PC-3 (cell line): ENCODE measurements around the gene DPF3. TPM values are rescaled to one million over a fixed set of nuclear protein-coding genes. Genes with fewer than 3 reads are reported as not detected.

Experiments used
- ATAC-seq: fragments of 200-7000 bp; cut with Tn5 transposase; 2 replicates; pipeline ENCODE4 v1.9.1; 2020; ENCODE audit warnings: mild to moderate bottlenecking, moderate library complexity
- BruUV-seq: library from RNA; stranded (reverse); fragments of 400-500 nt; replicated peaks from 2 replicates; lab custom pipeline; 2021; lab: Mats Ljungman, UMichigan
- CTCF ChIA-PET: fragments of 300-600 bp; sonication (Branson Sonifier 250); formaldehyde crosslinking; loops from one replicate; lab custom pipeline; 2022; ENCODE audit warnings: antibody characterized with exemption; lab: Charles Lee
- POLR2A ChIA-PET: fragments of 300-600 bp; sonication (Branson Sonifier 250); formaldehyde crosslinking; loops from one replicate; lab custom pipeline; 2022; ENCODE audit warnings: antibody characterized with exemption; ENCODE audit not compliant: unreplicated experiment; lab: Charles Lee
- DNase-seq: peaks from one replicate; pipeline ENCODE4 v3.0.0-alpha.2; 2015
- H2AFZ ChIP-seq: fragments of 300-600 bp; sonication (generic); 2 replicates; pipeline ENCODE4 v1.6.0; 2016; ENCODE audit warnings: antibody characterized with exemption, low read length
- H3F3A ChIP-seq: fragments of 300-600 bp; sonication (generic); one replicate; pipeline ENCODE4 v1.6.0; 2017; ENCODE audit warnings: antibody characterized with exemption, low read length, control low read depth, mild to moderate bottlenecking; ENCODE audit not compliant: unreplicated experiment
- H3K27ac ChIP-seq: fragments of 300-600 bp; sonication (generic); 2 replicates; pipeline ENCODE4 v1.5.1; 2016; ENCODE audit warnings: mild to moderate bottlenecking, low read length
- H3K27me3 ChIP-seq: fragments of 300-600 bp; sonication (generic); 2 replicates; pipeline ENCODE4 v1.6.1; 2016; ENCODE audit warnings: low read length, mixed read lengths
- H3K36me3 ChIP-seq: fragments of 300-600 bp; sonication (generic); 2 replicates; pipeline ENCODE4 v1.6.1; 2016; ENCODE audit warnings: low read depth, mixed run types, low read length, mixed read lengths
- H3K4me1 ChIP-seq: fragments of 300-600 bp; sonication (generic); 2 replicates; pipeline ENCODE4 v1.5.1; 2016; ENCODE audit warnings: low read length; ENCODE audit not compliant: insufficient read depth
- H3K4me2 ChIP-seq: fragments of 300-600 bp; sonication (generic); 2 replicates; pipeline ENCODE4 v1.6.0; 2016; ENCODE audit warnings: low read length
- H3K4me3 ChIP-seq: fragments of 300-600 bp; sonication (generic); 2 replicates; pipeline ENCODE4 v1.5.1; 2016; ENCODE audit warnings: mild to moderate bottlenecking, low read length, mixed read lengths
- H3K79me2 ChIP-seq: fragments of 300-600 bp; sonication (generic); 2 replicates; pipeline ENCODE4 v1.6.1; 2017; ENCODE audit warnings: low read length, mixed read lengths
- H3K9ac ChIP-seq: fragments of 300-600 bp; sonication (generic); 2 replicates; pipeline ENCODE4 v1.6.0; 2016; ENCODE audit warnings: mild to moderate bottlenecking, low read length
- H3K9me2 ChIP-seq: fragments of 300-600 bp; sonication (generic); replicated peaks from 2 replicates; pipeline ENCODE4 v1.6.1; 2016; ENCODE audit warnings: mixed run types, low read length, mixed read lengths
- H3K9me3 ChIP-seq: fragments of 300-600 bp; sonication (generic); 2 replicates; pipeline ENCODE4 v1.6.1; 2016; ENCODE audit warnings: low read length, mixed read lengths
- H4K20me1 ChIP-seq: fragments of 300-600 bp; sonication (generic); 2 replicates; pipeline ENCODE4 v1.6.1; 2016; ENCODE audit warnings: low read length, mixed read lengths
- CTCF ChIP-seq: fragments of 300-600 bp; sonication (generic); conservative IDR thresholded peaks from 2 replicates; pipeline ENCODE4 v1.5.1; 2017; ENCODE audit warnings: antibody characterized with exemption, low read depth, mild to moderate bottlenecking, low read length
- EZH2 ChIP-seq: fragments of 300-600 bp; sonication (generic); IDR thresholded peaks from one replicate; pipeline ENCODE4 v1.6.1; 2017; ENCODE audit warnings: antibody characterized with exemption, mild to moderate bottlenecking, low read length; ENCODE audit not compliant: unreplicated experiment
- EZH2phosphoT487 ChIP-seq: fragments of 300-600 bp; sonication (generic); IDR thresholded peaks from 2 replicates; pipeline ENCODE4 v1.6.1; 2018; ENCODE audit warnings: mild to moderate bottlenecking, antibody characterized with exemption, low read length, borderline replicate concordance
- intact Hi-C: fragments of 100-400 bp; cut with micrococcal nuclease; formaldehyde crosslinking; loops from 2 replicates; pipeline ENCODE4 v1.9.0; 2023
- total RNA-seq: library from RNA; depleted of rRNA; stranded (reverse); fragments of >200 nt; gene quantifications from 2 replicates; pipeline ENCODE4 v1.2.3, GENCODE V29; 2014

DPF3 gene
- total RNA-seq, 1 experiment from 2014 or later = 16.6 TPM

GRCh38 chr14:72743626-72744025 lies 150.3 kb downstream of the DPF3 start:
- intact Hi-C loops = loop anchor here (2.0 kb wide), 3 partner anchors 151 to 227 kb away; partner anchors contain the start of gene DPF3
- TF ChIP-seq CTCF = no peak
- TF ChIP-seq EZH2 = no peak
- TF ChIP-seq EZH2phosphoT487 = no peak
- H3K27ac ChIP-seq = no peak overlapping the region

GRCh38 chr14:72742838-72743195 lies 151.1 kb downstream of the DPF3 start:
- CTCF ChIA-PET = no interaction called here
- H3K79me2 ChIP-seq = no peaks in the 10 kb centered on the region
- H3K4me1 ChIP-seq = peaks cover 27% of the 10 kb centered on the region
- intact Hi-C loops = no loop called here
- H3K36me3 ChIP-seq = no peaks in the 10 kb centered on the region; the same call in 1 of the 2 replicates
- ATAC-seq (no peak), DNase-seq (no peak)
- POLR2A ChIA-PET = no interaction called here
- H3K27me3 ChIP-seq = no peaks in the 10 kb centered on the region
- H3K9ac ChIP-seq = no peak overlapping the region
- H3K4me2 ChIP-seq = no peak overlapping the region
- H3K4me3 ChIP-seq = no peak overlapping the region
- no peak overlapping the region for H2AFZ ChIP-seq
- BruUV-seq = no TSS peak
- no peak overlapping the region for H3K27ac ChIP-seq
- TF ChIP-seq EZH2 (no peak), EZH2phosphoT487 (no peak), CTCF (no peak)
- H4K20me1 ChIP-seq = no peaks in the 10 kb centered on the region
- no peaks in the 10 kb centered on the region for H3K9me2 ChIP-seq
- peaks cover 4% of the 10 kb centered on the region for H3F3A ChIP-seq
- no peaks in the 10 kb centered on the region for H3K9me3 ChIP-seq

More at GRCh38 chr14:72743626-72744025, 150.3 kb downstream of the DPF3 start:
- peaks cover 3% of the 10 kb centered on the region; the same call in 1 of the 2 replicates for H3K36me3 ChIP-seq
- no peak overlapping the region for H2AFZ ChIP-seq
- no peak for DNase-seq
- no peaks in the 10 kb centered on the region for H3K27me3 ChIP-seq
- no TSS peak for BruUV-seq
- H3K79me2 ChIP-seq = no peaks in the 10 kb centered on the region
- H3K9ac ChIP-seq = no peak overlapping the region
- POLR2A ChIA-PET = no interaction called here
- ATAC-seq = no peak
- H3K4me2 ChIP-seq = no peak overlapping the region
- peaks cover 4% of the 10 kb centered on the region for H3F3A ChIP-seq
- H3K9me2 ChIP-seq = no peaks in the 10 kb centered on the region
- CTCF ChIA-PET = no interaction called here
- no peak overlapping the region for H3K4me3 ChIP-seq
- peaks cover 27% of the 10 kb centered on the region for H3K4me1 ChIP-seq
- H3K9me3 ChIP-seq = no peaks in the 10 kb centered on the region
- H4K20me1 ChIP-seq = no peaks in the 10 kb centered on the region

GRCh38 chr14:72742118-72742837 lies 151.6 kb downstream of the DPF3 start:
- H3K27me3 ChIP-seq = no peaks in the 10 kb centered on the region
- ATAC-seq = no peak
- TF ChIP-seq CTCF (no peak), EZH2 (no peak), EZH2phosphoT487 (no peak)
- H3K4me1 ChIP-seq = peaks cover 27% of the 10 kb centered on the region
- ChIA-PET CTCF (no interaction called here), POLR2A (no interaction called here)
- no peaks in the 10 kb centered on the region for H4K20me1 ChIP-seq
- no peaks in the 10 kb centered on the region for H3K9me2 ChIP-seq
- no peaks in the 10 kb centered on the region for H3K79me2 ChIP-seq
- BruUV-seq = no TSS peak
- no peak overlapping the region for H3K27ac ChIP-seq
- peaks cover 4% of the 10 kb centered on the region for H3F3A ChIP-seq
- no peaks in the 10 kb centered on the region for H3K36me3 ChIP-seq
- H3K4me2 ChIP-seq = no peak overlapping the region
- H3K9ac ChIP-seq = no peak overlapping the region
- no peaks in the 10 kb centered on the region for H3K9me3 ChIP-seq
- intact Hi-C loops = no loop called here
- no peak overlapping the region for H3K4me3 ChIP-seq
- no peak for DNase-seq
- H2AFZ ChIP-seq = no peak overlapping the region
